ENCODE measurements around the gene RDM1.

DNA sequence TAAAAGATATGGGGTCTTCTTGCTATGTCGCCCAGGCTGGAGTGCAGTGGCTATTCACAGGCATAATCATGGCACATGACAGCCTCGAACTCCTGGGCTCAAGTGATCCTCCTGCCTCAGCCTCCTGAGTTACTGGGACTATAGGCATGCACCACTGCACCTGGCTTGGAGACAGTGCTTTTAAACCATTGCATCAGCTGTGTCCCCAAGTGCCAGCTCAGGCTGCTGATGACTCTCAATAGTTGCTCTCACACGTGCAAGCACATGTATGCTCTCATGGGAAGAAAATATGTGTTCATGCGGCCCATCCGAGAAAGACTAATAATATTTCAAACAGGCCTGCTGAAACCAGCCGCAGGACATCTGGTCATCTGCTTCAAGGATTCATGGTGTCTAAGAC is 42.0 kb upstream of the RDM1 start:
- no peak for TF ChIP-seq CTBP1 (IDR thresholded peaks at IDR 0.05; ENCODE audit: borderline replicate concordance)
- TF ChIP-seq L3MBTL2 (conservative IDR thresholded peaks at IDR 0.05): no peak
- no peak for TF ChIP-seq SUZ12 (IDR thresholded peaks at IDR 0.05)
- TF ChIP-seq, protein P1, sequence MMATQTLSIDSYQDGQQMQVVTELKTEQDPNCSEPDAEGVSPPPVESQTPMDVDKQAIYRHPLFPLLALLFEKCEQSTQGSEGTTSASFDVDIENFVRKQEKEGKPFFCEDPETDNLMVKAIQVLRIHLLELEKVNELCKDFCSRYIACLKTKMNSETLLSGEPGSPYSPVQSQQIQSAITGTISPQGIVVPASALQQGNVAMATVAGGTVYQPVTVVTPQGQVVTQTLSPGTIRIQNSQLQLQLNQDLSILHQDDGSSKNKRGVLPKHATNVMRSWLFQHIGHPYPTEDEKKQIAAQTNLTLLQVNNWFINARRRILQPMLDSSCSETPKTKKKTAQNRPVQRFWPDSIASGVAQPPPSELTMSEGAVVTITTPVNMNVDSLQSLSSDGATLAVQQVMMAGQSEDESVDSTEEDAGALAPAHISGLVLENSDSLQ (IDR thresholded peaks at IDR 0.05): no peak
- no peak for TF ChIP-seq SP1 (IDR thresholded peaks at IDR 0.05)
- TF ChIP-seq HDGF (IDR thresholded peaks at IDR 0.05; ENCODE audit: borderline replicate concordance): no peak
- TF ChIP-seq LEF1 (IDR thresholded peaks at IDR 0.05; ENCODE audit: borderline replicate concordance): no peak
- TF ChIP-seq TARDBP (IDR thresholded peaks at IDR 0.05): no peak
- no peak for TF ChIP-seq FOXA1 (IDR thresholded peaks at IDR 0.05)
- TF ChIP-seq ELF4 (IDR thresholded peaks at IDR 0.05): no peak
- no peak for TF ChIP-seq FOXK2 (IDR thresholded peaks at IDR 0.05)
